Duodenal mucosa (tissue), 2 donors: ENCODE data around the gene FAM78A.
"Not testable (repeated sequence)": the region's sequence is repeated elsewhere in the genome, so short reads cannot be mapped to it uniquely, and the experiment has no call there.

Experiments used
- H3K27ac ChIP-seq: one replicate; pipeline ENCODE4 v1.7.0; 2013; ENCODE audit warnings: low read depth, low read length
- H3K27me3 ChIP-seq, 2 donors: one replicate each; pipeline ENCODE4 v1.7.0; 2013; ENCODE audit warnings: low read length in 2 of 2, control low read depth in 1 of 2; ENCODE audit not compliant: insufficient read depth in 2 of 2, control insufficient read depth in 1 of 2
- H3K36me3 ChIP-seq, 2 donors: one replicate each; pipeline ENCODE4 v1.7.0; 2013; ENCODE audit warnings: low read length in 2 of 2, control low read depth in 1 of 2; ENCODE audit not compliant: insufficient read depth in 2 of 2, control insufficient read depth in 1 of 2
- H3K4me1 ChIP-seq, 2 donors: one replicate each; pipeline ENCODE4 v1.7.0; 2013; ENCODE audit warnings: low read length in 2 of 2, control low read depth in 1 of 2; ENCODE audit not compliant: insufficient read depth in 2 of 2, control insufficient read depth in 1 of 2
- H3K4me3 ChIP-seq, 2 donors: one replicate each; pipeline ENCODE4 v1.7.0; 2013; ENCODE audit warnings: low read length in 2 of 2, low read depth in 1 of 2
- H3K9ac ChIP-seq, 2 donors: one replicate each; pipeline ENCODE4 v1.7.0; 2013; ENCODE audit warnings: low read length in 2 of 2, low read depth in 1 of 2
- H3K9me3 ChIP-seq, 2 donors: one replicate each; pipeline ENCODE4 v1.7.0; 2013; ENCODE audit warnings: low read length in 2 of 2, control low read depth in 1 of 2; ENCODE audit not compliant: control insufficient read depth in 1 of 2

Gene FAM78A

DNA sequence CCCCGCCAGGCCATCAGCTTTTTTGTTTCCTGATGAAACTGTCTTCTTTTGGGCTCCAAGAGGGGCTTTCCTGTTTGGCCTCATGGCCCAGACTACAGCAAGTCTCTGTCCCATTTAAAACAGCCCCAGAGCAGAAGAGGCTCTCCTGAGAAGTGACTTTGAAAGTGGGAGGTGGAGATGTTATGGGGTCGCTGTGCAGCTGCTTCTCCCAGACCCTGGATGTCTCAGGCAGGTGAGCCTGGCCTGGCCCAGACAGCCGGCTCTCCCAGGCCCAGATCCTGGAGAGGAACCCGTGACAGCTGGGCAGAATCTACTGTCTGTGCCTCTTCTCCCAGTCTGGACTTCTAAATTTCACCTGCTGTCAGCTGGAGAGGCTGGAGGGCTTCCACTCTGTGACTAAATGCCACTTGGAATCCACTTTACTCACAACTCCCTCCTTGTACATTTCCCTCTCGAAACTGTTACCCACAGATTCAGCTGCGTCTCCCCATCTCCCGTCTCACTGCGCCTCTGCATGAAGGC lies 20.6 kb downstream of the FAM78A start:
- H3K4me3 ChIP-seq, result peak overlapping the region; percentile 50

DNA sequence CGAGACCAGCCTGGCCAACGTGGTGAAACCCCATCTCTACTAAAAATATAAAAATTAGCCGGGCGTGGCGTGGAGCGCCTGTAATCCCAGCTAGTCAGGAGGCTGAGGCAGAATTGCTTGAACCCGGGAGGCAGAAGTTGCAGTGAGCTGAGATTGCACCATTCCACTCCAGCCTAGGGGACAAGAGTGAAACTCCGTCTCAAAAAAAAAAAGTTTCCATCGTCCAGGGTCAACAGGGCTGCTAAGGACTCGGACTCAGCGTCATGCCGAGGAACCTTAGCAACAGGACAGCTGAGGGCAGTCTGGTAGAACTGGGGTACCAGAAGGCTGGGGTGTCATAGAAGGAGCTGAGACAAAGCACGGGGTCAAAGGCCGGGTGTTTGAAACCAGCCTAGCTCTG lies 21.7 kb downstream of the FAM78A start:
- Histone ChIP-seq H3K4me3 (no peak overlapping the region), H3K9ac (no peak overlapping the region), H3K4me1 (peaks cover 18 to 36% of the 10 kb centered on the region in 2 donors), H3K36me3 (no peaks in the 10 kb centered on the region), H3K27me3 (no peaks in the 10 kb centered on the region), H3K27ac (no peak overlapping the region), H3K9me3 (no peaks in the 10 kb centered on the region)

More for the DNA sequence above, 20.6 kb downstream of the FAM78A start:
- Histone ChIP-seq H3K36me3 (peaks cover 0 to 2% of the 10 kb centered on the region in 2 donors), H3K9ac (peak overlapping the region; percentile 20 to 38), H3K27me3 (no peaks in the 10 kb centered on the region), H3K27ac (peak overlapping the region; percentile 4), H3K9me3 (no peaks in the 10 kb centered on the region), H3K4me1 (peaks cover 18 to 36% of the 10 kb centered on the region in 2 donors)

DNA sequence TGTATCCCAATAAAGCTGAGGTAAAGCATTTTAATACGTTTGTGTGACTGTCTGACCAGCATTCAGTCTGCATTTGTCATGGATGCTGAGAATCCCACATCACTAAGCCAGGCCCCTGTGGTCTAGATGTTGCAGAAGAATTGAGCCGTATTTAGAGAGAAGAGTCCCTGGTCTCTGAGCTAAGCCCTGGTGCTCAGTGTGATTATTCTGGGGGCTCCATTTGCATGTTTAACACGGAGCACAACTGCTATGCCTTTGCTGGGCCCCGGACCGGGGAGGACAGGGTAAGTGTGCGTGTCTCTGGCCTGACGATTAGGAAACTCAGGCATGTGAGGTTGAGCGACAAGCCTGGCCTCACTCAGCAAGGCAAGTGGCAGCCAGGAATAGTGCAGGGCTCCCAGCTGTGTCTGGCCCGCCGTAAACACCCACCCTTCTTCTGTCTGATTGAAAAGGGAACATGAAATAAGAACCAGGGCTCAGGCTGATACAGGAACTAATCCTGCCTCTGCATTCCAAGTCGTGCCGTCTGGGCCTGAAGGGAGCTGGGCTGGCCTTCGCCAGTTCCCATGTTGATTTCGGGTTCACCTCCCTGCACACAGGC lies 22.3 kb downstream of the FAM78A start:
- H3K4me1 ChIP-seq, result peaks cover 18 to 36% of the 10 kb centered on the region in 2 donors
- no peak overlapping the region for H3K9ac ChIP-seq
- H3K9me3 ChIP-seq, result no peaks in the 10 kb centered on the region
- H3K27me3 ChIP-seq, result no peaks in the 10 kb centered on the region
- no peaks in the 10 kb centered on the region for H3K36me3 ChIP-seq
- no peak overlapping the region for H3K27ac ChIP-seq
- no peak overlapping the region for H3K4me3 ChIP-seq

GRCh38 chr9:131252120-131252519 lies 24.2 kb downstream of the FAM78A start:
- Histone ChIP-seq H3K9me3 (no peaks in the 10 kb centered on the region), H3K9ac (peak overlapping the region; percentile 10 to 32), H3K27ac (peak overlapping the region; percentile 14), H3K36me3 (no peaks in the 10 kb centered on the region), H3K27me3 (no peaks in the 10 kb centered on the region), H3K4me1 (peaks cover 18 to 36% of the 10 kb centered on the region in 2 donors), H3K4me3 (peak overlapping the region; percentile 49 to 55)

GRCh38 chr9:131246618-131247017 lies 29.7 kb downstream of the FAM78A start:
- Histone ChIP-seq H3K27me3 (no peaks in the 10 kb centered on the region), H3K27ac (no peak overlapping the region), H3K4me1 (peaks cover 0 to under 1% of the 10 kb centered on the region in 2 donors), H3K36me3 (no peaks in the 10 kb centered on the region), H3K4me3 (no peak overlapping the region), H3K9me3 (peaks cover 0 to 3% of the 10 kb centered on the region in 2 donors), H3K9ac (no peak overlapping the region)

GRCh38 chr9:131244331-131244730 lies 32.0 kb downstream of the FAM78A start:
- H3K9me3 ChIP-seq, H3K4me3 ChIP-seq: not testable (repeated sequence)

DNA sequence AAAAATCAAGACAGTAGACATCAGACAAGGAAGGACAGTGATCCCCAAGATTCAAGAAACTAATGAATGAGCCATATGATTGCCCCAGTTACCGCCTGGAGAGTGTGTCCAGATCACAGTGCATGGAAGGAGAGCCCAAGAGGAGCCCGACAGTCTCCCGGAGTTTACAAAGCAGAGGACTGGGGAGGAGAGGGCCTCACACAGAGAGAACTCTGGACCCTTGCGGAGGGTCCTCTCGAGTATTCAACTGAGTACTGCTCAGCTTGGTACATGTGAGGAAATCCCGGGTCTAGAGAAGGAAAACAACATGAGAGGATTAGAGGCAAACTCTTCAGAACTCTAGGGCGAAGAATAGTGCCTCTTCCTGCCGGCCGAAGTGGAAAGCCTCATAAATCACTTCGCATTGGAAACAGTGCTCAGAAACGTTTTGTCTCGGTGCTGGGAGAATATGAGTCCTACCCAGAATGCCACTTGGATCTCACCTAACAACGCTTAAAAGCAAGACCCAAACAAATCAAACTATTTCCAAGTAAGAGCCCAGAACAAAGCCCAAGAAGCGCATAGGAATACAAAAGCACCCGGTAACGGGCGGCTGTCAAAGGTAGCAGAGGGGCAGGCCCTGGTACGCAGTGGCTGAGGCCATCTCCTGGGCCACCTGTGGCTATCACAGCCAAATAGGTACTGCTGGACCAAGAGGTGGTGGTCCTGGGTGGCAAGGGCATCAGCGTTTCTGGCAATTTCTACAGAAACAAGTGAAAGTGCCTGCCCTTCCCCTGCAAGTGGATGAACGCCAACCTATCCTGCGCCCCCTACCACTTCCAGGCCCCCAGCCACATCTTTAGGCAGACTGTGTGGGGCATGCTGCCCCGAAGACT lies 36.0 kb downstream of the FAM78A start:
- no peak overlapping the region for H3K9ac ChIP-seq
- H3K9me3 ChIP-seq, result peaks cover 0 to 3% of the 10 kb centered on the region in 2 donors
- no peak overlapping the region for H3K4me3 ChIP-seq
- peaks cover 15% of the 10 kb centered on the region in 2 donors for H3K4me1 ChIP-seq
- H3K27me3 ChIP-seq, result no peaks in the 10 kb centered on the region
- no peak overlapping the region for H3K27ac ChIP-seq
- peaks cover 0 to 7% of the 10 kb centered on the region in 2 donors for H3K36me3 ChIP-seq

More at GRCh38 chr9:131244331-131244730, 32.0 kb downstream of the FAM78A start:
- H3K36me3 ChIP-seq, H3K27me3 ChIP-seq, H3K4me1 ChIP-seq, H3K27ac ChIP-seq, H3K9ac ChIP-seq: not testable (repeated sequence)

DNA sequence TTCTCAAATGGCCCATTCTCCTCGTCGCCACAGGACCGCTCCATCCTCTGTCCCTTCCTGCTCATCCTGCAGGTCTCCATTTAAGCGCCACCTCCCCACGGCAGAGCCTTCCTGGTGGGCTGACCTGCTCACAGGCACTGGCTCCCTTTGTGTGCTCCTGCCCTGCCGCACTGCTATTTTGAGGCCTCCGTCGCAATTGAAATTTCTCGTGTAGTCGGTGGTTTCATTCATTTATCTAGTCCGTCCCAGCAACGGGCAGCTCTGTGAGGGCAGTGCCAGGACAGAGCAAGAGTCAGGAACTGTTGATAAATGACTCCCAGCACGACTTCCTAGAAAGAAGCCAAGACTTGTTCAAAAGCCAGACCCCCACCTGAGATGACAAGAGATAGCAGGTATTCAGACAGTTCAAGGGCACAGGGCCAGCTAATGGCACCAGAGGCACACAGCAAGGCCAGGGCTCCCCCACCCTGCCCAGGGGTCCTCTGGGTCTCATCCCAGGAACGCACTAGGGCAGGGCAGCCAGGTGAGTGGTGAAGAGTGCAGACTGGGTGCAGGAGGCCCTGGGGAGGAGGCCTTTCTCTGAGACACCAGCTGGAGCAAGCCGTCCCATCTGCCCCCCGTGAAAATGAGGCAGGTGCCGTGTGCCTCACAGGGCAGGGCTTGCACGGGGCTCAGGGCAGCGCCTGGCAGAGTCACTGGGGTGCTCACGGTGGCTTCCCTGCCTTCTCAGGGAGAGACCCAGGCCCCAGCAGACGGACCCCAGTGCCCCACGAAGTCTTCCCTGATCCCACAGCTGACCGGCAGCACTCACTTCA lies 36.9 kb downstream of the FAM78A start:
- Histone ChIP-seq H3K4me1 (peaks cover 15% of the 10 kb centered on the region in 2 donors), H3K4me3 (no peak overlapping the region), H3K9me3 (peaks cover 0 to 3% of the 10 kb centered on the region in 2 donors)

DNA sequence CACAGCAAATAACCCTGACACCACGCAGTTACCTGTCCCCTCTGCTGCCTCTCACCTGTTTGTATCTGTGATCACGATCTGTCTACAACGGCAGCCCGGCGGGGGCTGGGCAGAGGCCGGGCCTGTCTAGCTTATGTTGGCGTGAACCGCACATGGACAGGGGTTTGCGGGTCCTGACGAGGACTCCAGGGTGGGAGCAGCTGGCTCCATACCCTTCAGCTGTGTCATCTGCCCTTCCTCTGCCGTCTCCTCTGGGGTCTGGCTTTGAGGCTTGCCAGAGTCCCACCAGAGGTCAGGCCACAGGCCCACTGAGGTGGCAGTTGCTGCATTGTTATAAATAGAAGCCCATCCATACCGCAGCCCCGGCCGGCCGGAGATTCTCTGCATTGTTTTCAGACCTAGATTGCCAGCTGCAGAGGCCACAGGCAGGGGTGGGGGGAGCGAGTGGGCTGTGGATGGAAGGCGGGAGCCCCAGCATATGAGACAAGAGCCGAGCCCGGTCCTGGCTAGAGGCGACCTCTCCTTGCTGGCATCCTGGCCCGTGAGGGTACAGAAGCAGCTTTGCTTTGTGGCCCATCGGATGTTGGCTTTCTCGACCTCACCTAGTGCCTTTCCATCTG lies 37.8 kb downstream of the FAM78A start:
- Histone ChIP-seq H3K4me1 (peaks cover 15% of the 10 kb centered on the region in 2 donors), H3K9ac (peak overlapping the region; percentile 58 to 70), H3K36me3 (peaks cover 6 to 24% of the 10 kb centered on the region in 2 donors), H3K27me3 (no peaks in the 10 kb centered on the region), H3K9me3 (peaks cover 0 to 3% of the 10 kb centered on the region in 2 donors), H3K4me3 (peak overlapping the region; percentile 58 to 65), H3K27ac (no peak overlapping the region)

More for the DNA sequence above, 36.9 kb downstream of the FAM78A start:
- Histone ChIP-seq H3K9ac (no peak overlapping the region), H3K36me3 (peaks cover 0 to 16% of the 10 kb centered on the region in 2 donors), H3K27me3 (no peaks in the 10 kb centered on the region), H3K27ac (no peak overlapping the region)
